ENCODE data around the gene ZCCHC18.

- no peak for TF ChIP-seq CTCF (IDR thresholded peaks at IDR 0.05 in 8 of 11, conservative IDR thresholded peaks at IDR 0.05 in 3 of 11)
- TF ChIP-seq POLR2A (IDR thresholded peaks at IDR 0.05), result no peak
- TF ChIP-seq POLR2AphosphoS5 (IDR thresholded peaks at IDR 0.05), result no peak
Observed at GRCh38 chrX:104085477-104085876, 26.8 kb upstream of the ZCCHC18 start.
